Measurements from ENCODE around the gene STXBP4.

The STXBP4 gene, protein sequence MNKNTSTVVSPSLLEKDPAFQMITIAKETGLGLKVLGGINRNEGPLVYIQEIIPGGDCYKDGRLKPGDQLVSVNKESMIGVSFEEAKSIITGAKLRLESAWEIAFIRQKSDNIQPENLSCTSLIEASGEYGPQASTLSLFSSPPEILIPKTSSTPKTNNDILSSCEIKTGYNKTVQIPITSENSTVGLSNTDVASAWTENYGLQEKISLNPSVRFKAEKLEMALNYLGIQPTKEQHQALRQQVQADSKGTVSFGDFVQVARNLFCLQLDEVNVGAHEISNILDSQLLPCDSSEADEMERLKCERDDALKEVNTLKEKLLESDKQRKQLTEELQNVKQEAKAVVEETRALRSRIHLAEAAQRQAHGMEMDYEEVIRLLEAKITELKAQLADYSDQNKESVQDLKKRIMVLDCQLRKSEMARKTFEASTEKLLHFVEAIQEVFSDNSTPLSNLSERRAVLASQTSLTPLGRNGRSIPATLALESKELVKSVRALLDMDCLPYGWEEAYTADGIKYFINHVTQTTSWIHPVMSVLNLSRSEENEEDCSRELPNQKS

DNA sequence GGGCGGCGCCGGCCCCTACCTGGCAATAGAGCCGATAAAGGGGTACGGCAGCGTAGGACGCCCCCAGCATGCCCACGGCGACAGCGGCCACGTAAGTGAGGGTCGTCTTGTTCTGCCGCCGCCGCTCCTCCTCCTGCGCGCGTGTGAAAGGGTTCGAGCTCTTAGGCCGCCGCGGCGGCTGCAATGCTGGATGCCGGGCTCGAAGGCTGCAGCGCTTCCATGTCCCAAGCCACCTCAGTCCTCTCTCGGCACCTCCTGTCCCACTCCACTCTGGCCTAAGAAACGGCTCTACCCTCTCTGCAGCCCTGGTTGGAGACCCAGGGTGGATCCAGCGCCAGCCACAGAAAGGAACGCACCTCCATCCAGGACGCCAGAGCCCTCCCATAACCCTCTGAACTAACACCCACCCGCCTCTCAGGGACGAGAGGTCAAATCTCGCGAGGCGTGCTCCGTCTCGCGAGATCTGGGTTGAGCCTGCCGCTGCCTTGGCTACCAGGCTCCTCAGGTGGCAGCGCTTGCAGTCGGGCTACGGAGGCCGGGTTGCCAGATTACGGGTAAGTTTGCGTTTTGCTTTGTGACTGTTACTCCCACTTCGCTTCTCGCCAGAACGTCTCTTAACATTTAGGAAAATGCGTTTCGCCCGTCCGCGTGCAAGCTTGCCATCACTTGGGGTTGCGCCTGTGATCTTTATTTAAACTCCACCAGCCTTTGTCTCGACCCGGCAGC is at the start of gene STXBP4, which contains the start of gene COX11:
STXBP4 (plus strand) TSS at position 504 of the 726 bp plus-strand sequence. CDS start 17,455 bp downstream, outside the sequence.
COX11 (minus strand) TSS at position 393 of the 726 bp plus-strand sequence; CDS start at position 385, 8 bp downstream.
- DNase-seq = peak; percentile 86

DNA sequence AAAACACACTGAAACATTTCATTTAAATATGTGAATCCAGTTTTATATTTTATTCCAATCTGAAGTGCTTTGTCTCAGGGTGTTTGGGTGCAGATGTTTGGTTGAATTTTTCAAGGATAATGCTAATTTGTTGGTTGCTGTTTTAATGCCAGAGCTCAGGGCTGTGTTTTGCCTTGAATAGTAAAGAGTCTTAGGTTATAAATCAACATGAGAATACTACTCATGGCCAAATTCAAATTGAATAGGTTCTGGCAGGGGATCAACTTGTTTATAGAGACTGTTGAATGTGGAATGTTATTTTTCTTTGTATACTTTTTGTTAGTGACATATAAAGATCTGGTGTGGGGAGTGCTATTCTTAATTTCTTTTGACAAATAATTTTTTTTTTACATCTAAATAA is 49.1 kb upstream of the STXBP4 start:
- DNase-seq = peak; percentile 59

DNA sequence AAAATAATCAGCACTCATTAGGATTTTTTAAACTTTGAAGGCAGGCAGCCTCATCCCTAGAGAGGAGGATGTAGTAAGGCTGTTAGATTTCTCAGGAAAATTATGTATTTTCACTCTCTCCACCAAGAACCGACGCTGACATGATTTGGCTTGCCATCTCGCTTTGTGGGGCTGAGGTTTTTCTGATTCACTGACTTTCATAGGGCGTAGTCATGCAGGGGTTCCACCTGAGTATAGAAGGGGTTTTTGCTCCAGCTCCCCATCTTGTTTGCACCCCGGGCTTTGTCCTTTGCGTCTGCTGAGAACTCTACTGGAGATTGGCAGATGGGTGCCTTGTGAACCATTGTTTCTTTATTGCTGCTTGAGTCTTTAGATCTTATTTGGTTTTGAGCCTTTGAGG is 47.7 kb upstream of the STXBP4 start:
- no peak for DNase-seq

DNA sequence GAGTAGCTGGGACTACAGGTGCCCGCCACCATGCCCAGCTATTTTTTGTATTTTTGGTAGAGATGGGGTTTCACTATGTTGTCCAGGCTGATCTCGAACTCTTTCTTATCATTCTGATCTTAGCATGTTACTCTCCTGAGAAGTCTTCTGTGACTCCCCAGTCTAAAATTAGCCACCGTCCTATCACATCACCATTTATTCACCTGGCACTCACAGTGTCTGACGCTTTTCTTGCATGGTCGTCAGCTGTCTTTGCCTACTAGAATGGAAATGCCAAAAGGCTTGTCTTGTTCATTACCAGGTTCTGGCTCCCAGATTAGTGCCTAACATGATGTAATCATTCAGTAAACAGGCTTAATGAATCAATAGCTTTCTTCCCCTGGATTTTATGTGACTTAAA is 44.2 kb upstream of the STXBP4 start:
- no peak for DNase-seq

DNA sequence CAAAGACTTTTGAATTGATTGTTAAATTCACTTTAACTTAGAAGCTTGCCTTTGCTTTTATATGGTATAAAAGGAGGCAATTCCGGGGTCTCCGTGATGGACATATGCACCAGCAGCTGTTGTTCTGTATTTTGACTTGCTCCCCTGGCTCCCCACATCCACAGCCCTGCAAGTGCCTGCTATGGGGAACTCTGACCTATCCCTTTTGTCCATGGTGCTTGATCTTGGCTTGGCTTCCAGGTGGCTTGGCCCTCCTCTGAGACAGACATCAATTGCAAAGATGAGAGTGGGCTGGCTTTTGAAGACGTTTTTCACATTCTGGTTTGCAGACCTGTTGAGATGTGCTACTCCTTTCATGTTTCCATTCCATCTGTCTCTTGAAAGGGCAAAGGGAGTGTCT is 41.0 kb upstream of the STXBP4 start:
- peak; percentile 49 for DNase-seq

DNA sequence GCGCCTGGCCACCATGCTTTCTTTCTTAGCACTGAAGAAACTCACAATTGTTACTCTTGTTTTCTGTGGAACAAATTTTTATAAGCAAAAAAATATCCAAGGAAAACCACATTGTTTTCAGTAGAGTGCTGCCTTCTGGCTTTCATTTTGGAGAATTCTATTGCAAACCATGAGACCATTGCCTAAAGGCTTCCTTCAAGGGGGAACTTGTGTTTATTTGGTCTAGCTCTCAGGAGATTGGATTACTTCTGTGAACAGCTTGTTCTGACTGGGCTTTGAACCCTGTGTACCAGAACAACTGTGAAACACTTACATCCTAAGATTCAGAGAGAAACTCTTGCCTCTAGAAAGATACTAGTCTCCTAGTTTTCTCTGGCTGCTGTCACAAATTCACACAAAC is 35.9 kb upstream of the STXBP4 start:
- DNase-seq = no peak

DNA sequence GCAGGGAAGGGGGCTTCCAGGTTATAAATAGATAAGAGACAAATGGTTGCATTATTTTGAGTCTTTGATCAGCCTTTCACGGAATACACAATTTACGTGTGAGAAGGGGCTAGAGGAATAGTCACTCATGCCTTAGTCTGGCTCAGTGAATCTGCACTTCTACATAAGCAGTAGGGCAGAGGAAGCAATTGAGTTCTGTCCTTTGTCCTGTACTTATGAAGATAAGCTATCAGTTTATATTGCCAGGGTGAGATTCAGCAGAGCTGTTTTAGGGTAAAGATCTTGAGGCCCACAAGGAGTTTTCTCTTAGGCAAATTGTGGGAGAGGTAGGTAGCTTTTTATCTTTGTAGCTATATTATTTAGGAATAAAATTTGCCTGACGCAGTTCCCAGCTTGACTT is 34.6 kb upstream of the STXBP4 start:
- DNase-seq = no peak

DNA sequence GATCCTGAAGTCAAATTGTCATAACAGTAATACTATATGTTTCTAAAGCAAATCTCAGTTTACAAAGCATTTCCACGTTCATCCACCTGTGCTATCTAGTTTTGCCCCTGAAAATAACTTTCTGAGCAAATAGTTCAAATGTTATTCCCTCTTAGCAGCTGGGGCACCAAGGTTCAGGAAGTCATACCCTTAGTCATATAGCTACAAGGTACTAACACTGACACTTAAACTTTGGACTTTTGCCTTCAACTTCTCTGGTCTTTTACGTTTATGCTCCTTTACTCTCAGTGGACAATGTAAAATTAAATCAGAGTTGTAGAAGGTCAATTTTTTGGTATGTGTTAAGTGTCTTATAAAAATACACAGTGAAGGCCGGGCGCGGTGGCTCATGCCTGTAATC is 33.1 kb upstream of the STXBP4 start:
- DNase-seq = no peak

DNA sequence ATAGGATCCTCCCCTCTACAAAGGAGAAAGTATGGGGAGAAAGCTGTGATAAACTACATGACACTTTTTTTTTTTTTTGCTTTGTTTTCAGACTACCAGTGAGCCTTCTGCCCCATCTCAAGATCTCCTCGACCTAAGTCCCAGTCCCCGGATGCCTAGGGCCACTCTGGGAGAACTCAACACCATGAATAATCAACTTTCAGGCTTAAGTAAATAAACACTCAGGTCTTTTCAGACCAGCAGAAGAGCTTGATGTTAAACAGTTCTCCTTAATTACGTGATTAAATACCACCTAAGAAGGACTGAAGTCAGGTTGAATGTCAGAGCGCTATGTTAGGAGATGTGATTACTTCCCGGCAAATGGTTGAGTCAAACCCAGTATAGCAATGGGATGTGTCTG is 31.5 kb upstream of the STXBP4 start:
- no peak for DNase-seq

DNA sequence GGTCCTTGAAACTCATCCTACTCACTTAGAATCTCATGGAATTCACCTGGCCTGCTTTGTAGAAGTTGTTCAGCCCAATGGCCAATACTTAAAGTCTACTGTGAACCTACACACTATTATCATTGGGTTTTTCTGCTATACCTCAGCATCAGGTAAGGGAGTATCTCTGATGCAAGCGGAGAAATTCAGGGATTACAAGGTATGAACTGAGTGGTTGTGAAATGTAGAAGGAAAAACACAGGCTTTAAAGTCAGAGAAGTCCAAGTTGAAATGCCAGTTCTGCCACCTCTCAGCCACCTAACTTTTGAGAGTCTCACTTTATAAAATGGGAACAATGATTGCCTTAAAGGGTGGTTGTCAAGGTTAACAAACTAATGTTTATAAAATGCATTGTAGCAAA is 31.1 kb upstream of the STXBP4 start:
- no peak for DNase-seq

DNA sequence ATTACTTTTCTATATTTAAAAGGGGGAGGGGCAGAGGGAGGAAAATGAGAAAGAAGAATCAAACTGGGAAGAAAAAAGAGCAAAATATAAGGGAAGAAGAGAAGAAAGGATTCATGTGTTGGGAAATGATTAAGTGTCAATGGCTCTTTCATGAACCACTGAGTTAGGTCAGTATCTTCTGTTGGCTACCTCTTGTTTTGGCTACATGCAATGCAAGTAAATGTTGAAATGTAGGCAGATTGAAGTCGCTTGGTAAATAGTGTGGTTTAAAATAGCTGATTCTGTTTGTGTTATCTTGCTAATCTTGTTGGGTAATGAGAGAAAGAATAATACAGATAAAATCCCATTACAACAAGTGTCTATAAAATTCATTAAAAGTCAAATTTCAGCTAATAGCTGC is 27.3 kb upstream of the STXBP4 start:
- no peak for DNase-seq

DNA sequence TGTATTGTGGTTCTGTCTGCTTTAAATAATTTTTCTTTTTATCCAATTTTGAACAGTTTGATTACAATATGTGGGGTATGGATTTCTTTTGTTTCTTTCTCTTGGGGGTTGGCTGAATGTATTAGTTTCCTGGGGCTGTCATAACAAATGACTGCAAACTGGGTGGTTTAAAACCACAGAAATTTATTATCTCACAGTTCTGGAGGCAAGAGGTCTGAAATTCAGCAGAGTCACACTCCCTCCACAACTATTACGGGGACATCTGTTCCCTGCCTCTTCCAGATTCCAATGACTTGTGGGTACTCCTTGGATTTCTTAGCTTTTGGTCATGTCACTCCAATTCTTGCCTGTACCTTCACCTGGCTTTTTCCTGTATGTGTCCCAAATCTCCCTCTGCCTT is 23.8 kb upstream of the STXBP4 start:
- no peak for DNase-seq

DNA sequence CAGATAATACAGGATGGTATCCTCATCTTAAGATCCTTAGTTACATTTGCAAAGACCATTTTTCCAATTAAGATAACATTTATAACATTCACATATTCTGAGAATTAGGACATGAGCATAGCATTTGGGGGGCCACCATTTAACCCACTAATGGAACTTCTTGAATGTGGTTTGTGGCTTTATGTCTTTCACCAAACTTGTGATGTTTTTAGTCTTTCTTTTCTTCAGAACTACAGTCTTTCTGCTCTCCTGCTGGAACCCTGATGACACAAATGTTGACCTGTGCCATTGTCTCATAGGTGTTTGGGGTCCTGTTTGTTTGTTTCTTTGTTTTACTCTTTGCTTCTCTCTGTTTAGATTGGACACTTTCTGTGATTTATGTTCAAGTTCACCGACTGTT is 23.3 kb upstream of the STXBP4 start:
- DNase-seq = no peak

DNA sequence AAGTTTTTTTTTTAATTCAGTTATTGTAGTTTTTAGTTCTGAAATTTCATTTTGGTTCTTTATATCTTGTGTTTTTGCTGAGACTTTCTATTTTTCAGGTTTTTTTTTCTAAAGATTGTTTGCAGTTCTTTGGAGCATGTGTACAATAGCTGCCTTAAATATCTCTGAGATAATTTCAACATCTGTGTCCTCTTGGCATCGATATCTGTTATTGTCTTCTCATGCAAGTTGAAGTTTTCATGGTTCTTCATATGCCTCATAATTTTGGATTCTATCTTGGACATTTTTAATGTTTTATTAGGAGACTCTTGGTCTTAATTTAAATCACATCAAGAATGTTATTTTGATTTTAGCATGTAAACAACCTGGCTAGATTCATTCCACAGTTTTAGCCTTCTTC is 22.9 kb upstream of the STXBP4 start:
- no peak for DNase-seq

DNA sequence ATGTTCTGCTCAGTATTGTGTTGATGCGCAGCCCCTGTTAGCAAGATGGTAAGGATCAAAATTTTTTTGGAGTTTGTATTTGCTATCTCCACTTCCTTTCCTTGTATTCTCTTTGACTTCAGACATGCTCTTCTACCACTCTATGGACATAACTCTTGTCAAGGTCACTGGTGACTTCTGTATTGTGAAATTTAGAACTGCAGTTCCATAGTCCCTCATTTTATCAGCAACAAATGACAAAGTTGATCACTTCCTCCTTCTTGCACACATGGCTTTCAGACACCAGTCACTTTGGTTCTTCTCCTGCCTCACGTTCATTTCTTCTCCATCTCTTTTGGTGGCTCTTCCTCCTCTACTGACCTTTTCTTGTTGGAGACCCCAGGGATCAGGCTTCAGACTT is 21.2 kb upstream of the STXBP4 start:
- DNase-seq = no peak

DNA sequence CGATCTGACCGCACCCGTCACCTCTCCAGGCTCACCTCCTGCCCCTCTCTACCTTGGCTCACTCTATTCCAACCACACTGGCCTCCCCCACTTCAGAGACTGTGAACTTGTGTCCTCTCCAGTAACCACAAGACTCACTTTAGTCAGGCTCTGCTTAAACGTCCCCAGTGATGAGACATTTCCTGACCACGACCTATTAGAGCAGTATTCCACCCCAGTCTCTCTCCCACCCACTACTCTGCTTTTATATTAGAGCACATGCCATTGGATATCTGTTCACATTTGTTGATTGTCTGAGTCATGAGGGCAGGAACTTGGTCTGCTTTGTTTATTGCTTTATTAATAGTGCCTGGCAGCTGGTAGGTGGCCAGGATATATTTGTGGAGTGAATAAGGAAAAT is 20.2 kb upstream of the STXBP4 start:
- no peak for DNase-seq

DNA sequence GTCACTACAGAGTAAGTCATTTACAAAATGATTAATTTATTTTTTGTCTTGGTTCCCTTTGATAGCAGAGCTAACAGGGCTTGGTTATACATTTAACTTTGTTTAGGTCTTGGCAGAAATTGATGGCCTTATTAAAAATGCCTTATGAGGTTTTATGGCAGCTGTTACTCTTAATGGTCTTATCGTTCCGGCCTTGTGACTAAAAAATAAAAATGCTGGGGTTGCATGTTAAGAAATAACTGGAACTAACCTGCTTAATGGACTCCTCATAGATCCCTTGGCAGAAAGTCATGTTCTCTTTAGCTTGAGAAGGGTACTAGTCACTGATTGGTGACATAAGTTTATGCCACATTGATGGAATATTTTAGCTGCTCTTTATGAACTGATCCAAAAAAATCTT is 18.4 kb upstream of the STXBP4 start:
- DNase-seq = no peak

DNA sequence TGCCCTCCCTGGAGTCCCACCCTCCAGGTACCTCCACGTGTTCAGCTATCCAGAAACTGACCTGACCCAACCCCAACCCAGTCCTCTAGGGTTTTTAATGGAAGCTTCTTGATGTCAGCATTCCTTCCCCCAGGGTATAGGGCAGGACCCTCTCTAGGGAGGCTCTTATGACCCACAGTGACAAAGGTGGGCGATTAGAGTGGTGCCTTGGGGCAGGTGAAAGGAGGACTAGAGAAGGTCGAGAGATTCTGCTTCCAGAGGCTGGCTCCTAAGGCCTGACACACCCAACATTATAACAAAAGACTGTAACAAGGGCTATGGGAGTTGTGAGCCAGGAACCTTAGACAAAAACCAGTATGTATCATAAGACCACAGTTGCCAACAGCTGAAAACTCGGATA is 17.3 kb upstream of the STXBP4 start:
- DNase-seq = no peak

DNA sequence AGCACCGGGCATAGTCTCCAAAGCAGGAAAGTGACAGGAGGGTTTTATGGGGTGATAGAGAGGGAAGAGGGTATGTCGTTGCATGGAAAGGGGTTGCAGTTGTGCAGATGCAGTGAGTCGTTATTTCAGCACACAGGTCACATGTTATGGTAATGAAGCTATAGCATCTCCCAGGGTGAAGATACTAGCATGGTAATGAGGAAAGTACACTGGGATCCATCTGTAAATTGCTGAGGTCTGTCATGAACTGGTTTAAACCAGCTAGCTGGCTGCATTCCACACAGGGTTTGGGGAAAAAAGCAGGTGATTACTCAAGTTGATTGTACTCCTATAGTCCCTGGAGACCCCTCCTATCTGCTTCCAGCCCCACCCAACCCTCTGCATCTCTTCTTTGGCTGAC is 11.8 kb upstream of the STXBP4 start:
- DNase-seq = no peak

DNA sequence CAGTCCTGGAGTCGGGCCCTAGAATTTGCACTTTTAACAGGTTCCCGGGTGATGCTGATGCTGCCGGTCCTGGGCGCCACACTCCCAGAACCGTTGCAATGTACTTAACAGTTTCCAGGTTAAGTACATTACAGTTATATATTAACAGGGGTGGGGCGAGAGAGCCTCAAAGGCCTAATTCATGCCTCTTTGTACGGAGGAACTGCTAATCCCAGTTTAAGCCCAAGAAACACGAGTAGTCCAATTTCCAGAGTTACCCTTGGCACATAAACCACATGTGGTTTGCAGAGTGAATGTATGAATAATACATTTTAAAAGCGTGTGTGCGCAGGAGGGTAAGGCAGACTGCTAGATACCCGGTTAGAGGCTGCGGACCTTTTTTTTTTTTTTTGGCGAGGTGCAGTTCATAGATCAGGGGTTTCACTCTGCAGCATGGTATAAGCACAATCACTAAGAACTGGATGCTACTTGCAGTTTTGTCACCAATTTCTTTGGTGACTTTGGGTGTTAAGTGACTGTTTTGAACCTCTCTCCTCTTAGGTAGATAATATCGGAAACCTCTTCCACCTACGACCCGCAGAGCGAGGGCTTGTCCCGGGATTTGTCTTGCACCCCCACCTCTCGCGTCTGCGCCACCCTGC is 824 bp upstream of the STXBP4 start:
- no peak for DNase-seq

DNA sequence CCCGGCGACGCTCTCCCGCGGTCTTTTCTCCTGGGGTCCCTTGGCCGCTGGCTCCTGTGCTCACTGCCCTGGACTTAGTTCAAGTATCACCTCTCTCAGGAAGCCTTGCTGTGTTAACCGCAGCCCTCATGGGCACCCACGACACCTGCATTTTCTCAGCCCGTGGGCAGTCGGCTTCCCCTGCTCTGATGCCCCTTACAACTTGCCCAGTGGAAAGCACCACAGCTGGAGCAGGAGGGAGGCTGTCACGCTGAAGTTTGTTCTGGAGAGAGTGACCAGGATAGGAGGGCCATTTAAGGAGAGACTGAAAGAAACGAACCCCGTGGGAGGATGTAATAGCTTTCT is 395 bp downstream of the STXBP4 start:
- no peak for DNase-seq

DNA sequence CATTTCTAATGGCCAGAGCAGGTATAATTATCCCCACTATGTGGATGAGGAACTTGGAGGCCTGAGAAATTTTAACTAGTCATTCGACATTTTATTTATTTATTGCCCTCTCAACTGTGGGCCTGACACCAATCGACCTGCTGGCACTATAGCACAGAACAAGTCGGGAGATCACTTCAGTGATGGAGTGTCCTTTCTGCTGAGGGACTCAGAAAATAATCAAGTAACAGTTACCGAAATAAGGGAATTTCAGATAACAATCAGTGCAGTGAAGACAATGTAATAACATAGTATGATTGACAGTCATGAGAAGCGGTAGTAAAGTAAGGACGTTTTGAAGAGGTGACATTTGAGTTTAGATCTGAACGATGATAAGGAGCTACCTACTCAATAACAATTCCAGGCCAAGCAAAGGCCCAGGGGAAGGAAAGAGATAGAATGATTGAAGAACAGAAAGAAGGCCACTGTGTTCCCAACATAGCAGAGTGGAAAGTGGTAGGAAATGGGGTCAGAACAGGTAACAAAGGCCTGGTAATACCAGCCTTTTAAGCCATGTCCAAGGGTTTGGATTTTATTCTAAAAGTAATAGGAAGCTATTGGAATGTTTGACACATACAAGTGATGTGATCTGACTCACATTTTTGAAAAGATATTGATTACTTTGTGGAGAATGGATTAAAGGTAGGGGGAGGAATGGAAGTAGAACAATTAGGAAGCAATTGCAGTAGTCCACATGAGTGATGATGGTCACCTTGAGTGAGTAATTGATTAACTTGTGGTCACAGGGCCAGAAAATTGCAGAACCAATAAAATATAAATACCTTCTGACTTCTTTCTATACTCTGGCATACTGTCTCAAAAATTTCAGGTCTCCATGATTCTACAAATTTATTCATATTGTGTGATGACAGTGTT is 1.4 kb downstream of the STXBP4 start:
- no peak for DNase-seq

DNA sequence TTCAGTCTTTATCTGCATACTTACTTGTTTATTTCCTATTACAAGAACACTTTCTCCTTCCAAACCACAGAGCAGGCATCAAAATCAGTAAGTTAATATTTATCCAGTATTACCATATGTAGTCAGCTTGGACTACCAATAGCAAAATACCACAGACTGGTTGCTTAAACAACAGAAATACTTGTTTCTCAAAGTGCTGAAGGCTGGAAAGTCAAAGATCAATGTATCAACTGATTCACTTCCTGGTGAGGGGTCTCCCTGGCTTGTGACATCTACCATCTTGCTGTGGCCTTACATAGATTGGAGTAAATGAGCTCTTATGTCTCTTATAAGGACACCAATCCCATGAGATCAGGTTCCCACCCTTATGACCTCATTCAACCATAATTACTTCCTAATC is 2.6 kb downstream of the STXBP4 start:
- DNase-seq = no peak

All from DMS79 treated with DMSO at 0.1 percent for 48 hours (cell line).